Hepatocyte (in vitro differentiated cells): ENCODE results near the gene SEPTIN11. TPM values are rescaled to one million over a fixed set of nuclear protein-coding genes. Genes with fewer than 3 reads are reported as not detected.
A peak's percentile ranks its signal among the peaks of the same experiment; 100 is the strongest.

Experiments used
- DNase-seq: peaks from one replicate; pipeline ENCODE4 v3.0.0-alpha.2; 2016; ENCODE audit warnings: low spot score
- H2AFZ ChIP-seq: fragments of 200-600 bp; sonication (generic); 2 replicates; pipeline ENCODE4 v1.6.0; 2016; ENCODE audit warnings: antibody characterized with exemption, mild to moderate bottlenecking
- H3K27ac ChIP-seq: fragments of 200-600 bp; sonication (generic); 2 replicates; pipeline ENCODE4 v1.5.1; 2016; ENCODE audit warnings: mild to moderate bottlenecking
- H3K27me3 ChIP-seq: fragments of 200-600 bp; sonication (generic); 2 replicates; pipeline ENCODE4 v1.6.1; 2016
- H3K36me3 ChIP-seq: fragments of 200-600 bp; sonication (generic); replicated peaks from 2 replicates; pipeline ENCODE4 v1.5.1; 2016; ENCODE audit warnings: low read depth; ENCODE audit not compliant: insufficient read depth
- H3K4me1 ChIP-seq: fragments of 200-600 bp; sonication (generic); 2 replicates; pipeline ENCODE4 v1.5.1; 2016; ENCODE audit warnings: mild to moderate bottlenecking, moderate library complexity; ENCODE audit not compliant: insufficient read depth
- H3K4me2 ChIP-seq: fragments of 200-600 bp; sonication (generic); 2 replicates; pipeline ENCODE4 v1.6.0; 2016
- H3K4me3 ChIP-seq: fragments of 200-600 bp; sonication (generic); 2 replicates; pipeline ENCODE4 v1.5.1; 2016; ENCODE audit warnings: mild to moderate bottlenecking
- H3K79me2 ChIP-seq: fragments of 200-600 bp; sonication (generic); 2 replicates; pipeline ENCODE4 v1.6.0; 2017; ENCODE audit warnings: mild to moderate bottlenecking
- H3K9me2 ChIP-seq: fragments of 200-600 bp; sonication (generic); replicated peaks from 2 replicates; pipeline ENCODE4 v1.6.0; 2017; ENCODE audit warnings: mild to moderate bottlenecking; ENCODE audit not compliant: insufficient read depth
- H3K9me3 ChIP-seq: fragments of 200-600 bp; sonication (generic); 2 replicates; pipeline ENCODE4 v1.5.1; 2016; ENCODE audit warnings: low read depth, mild to moderate bottlenecking
- H4K20me1 ChIP-seq: fragments of 200-600 bp; sonication (generic); 2 replicates; pipeline ENCODE4 v1.6.0; 2016; ENCODE audit warnings: mild to moderate bottlenecking; ENCODE audit not compliant: insufficient read depth, poor library complexity, severe bottlenecking
- EZH2 ChIP-seq: fragments of 200-600 bp; sonication (generic); IDR thresholded peaks from 2 replicates; pipeline ENCODE4 v1.6.1; 2016; ENCODE audit warnings: antibody characterized with exemption, mild to moderate bottlenecking, borderline replicate concordance
- EZH2phosphoT487 ChIP-seq: fragments of 200-600 bp; sonication (generic); IDR thresholded peaks from one replicate; pipeline ENCODE4 v1.6.1; 2018; ENCODE audit warnings: antibody characterized with exemption, mild to moderate bottlenecking, low read depth, moderate library complexity; ENCODE audit not compliant: unreplicated experiment, severe bottlenecking
- WGBS: methylation state at CpG from one replicate; pipeline ENCODE4 v1.1.6; 2016; ENCODE audit warnings: low lambda C conversion rate; ENCODE audit errors: missing lambda C conversion rate; 5-methylcytosine and 5-hydroxymethylcytosine counted together
- polyA plus RNA-seq: library from polyadenylated mRNA; unstranded; fragments of >200 nt; fragmentation: Nextera tagmentation; extraction: Ambion mirVana; gene quantifications from 2 replicates; pipeline ENCODE4 v1.2.1, GENCODE V29; 2016
- total RNA-seq: library from RNA; depleted of rRNA; stranded (reverse); fragments of >200 nt; gene quantifications from 2 replicates; pipeline ENCODE4 v1.2.3, GENCODE V29; 2014
- TF ChIP-seq, protein P1 (sequence below): fragments of 200-600 bp; sonication (generic); IDR thresholded peaks from 2 replicates; pipeline ENCODE4 v1.5.1; 2016; ENCODE audit warnings: antibody characterized with exemption, mild to moderate bottlenecking; ENCODE audit not compliant: poor library complexity

Gene SEPTIN11
- total and polyA plus RNA-seq, 2 experiments from 2014 or later, result 68.3 to 146 TPM

DNA sequence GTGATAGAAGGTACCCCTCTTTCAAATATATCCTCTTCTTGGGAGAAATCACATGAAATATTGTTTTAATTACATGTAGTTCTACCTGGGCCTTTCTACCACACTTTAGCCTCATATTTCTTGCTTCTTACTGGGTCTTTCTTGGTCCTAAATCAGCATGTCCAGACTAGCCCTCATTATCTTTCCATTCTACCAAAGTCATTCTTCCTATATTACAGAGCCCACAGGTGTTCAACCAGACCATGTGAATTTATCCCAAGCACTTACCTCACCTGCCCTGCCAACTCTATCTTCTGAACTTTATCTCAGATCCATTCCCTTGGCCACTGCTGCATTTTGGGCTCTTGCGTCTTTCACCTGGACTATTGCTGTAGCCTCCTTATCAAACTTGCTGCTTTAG is 39.8 kb upstream of the SEPTIN11 start:
- Histone ChIP-seq H3K4me1 (no peaks in the 10 kb centered on the region), H3K9me3 (no peaks in the 10 kb centered on the region), H3K4me2 (no peak overlapping the region), H3K9me2 (no peaks in the 10 kb centered on the region), H3K79me2 (no peaks in the 10 kb centered on the region), H3K27ac (no peak overlapping the region), H4K20me1 (no peaks in the 10 kb centered on the region), H3K4me3 (no peak overlapping the region), H3K36me3 (no peaks in the 10 kb centered on the region), H3K27me3 (no peaks in the 10 kb centered on the region), H2AFZ (no peak overlapping the region)
- no peak for DNase-seq
- TF ChIP-seq, protein P1, sequence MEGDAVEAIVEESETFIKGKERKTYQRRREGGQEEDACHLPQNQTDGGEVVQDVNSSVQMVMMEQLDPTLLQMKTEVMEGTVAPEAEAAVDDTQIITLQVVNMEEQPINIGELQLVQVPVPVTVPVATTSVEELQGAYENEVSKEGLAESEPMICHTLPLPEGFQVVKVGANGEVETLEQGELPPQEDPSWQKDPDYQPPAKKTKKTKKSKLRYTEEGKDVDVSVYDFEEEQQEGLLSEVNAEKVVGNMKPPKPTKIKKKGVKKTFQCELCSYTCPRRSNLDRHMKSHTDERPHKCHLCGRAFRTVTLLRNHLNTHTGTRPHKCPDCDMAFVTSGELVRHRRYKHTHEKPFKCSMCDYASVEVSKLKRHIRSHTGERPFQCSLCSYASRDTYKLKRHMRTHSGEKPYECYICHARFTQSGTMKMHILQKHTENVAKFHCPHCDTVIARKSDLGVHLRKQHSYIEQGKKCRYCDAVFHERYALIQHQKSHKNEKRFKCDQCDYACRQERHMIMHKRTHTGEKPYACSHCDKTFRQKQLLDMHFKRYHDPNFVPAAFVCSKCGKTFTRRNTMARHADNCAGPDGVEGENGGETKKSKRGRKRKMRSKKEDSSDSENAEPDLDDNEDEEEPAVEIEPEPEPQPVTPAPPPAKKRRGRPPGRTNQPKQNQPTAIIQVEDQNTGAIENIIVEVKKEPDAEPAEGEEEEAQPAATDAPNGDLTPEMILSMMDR, result no peak
- TF ChIP-seq EZH2phosphoT487 (no peak), EZH2 (no peak)
- WGBS, result 100% methylated on average over 1 of the region's 1 CpG

DNA sequence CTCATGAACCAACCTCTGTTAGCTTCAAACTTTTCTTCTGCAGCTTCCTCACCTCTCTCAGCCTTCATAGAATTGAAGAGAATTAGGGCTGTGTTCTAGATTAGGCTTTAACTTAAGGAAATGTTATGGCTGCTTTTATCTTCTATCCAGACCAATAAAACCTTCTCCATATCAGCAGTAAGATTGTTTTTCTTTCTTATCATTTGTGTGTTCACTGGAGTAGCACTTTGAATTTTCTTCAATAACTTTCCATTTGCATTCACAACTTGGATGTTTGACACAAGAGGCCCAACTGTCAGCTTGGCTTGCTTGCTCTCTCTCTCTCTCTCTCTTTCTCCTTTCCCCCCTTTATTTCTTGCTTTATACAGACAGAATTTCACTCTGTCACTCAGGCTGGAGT is 28.8 kb upstream of the SEPTIN11 start:
- DNase-seq, result no peak
- no peak overlapping the region for H2AFZ ChIP-seq
- H4K20me1 ChIP-seq, result no peaks in the 10 kb centered on the region
- H3K79me2 ChIP-seq, result no peaks in the 10 kb centered on the region
- H3K27me3 ChIP-seq, result no peaks in the 10 kb centered on the region
- H3K9me3 ChIP-seq, result no peaks in the 10 kb centered on the region
- H3K9me2 ChIP-seq, result no peaks in the 10 kb centered on the region
- H3K4me1 ChIP-seq, result no peaks in the 10 kb centered on the region
- no peaks in the 10 kb centered on the region for H3K36me3 ChIP-seq
- peak overlapping the region; percentile 11 for H3K4me2 ChIP-seq
- H3K4me3 ChIP-seq, result no peak overlapping the region
- TF ChIP-seq, protein P1, result no peak
- peak; percentile 98 for TF ChIP-seq EZH2phosphoT487
- H3K27ac ChIP-seq, result no peak overlapping the region

DNA sequence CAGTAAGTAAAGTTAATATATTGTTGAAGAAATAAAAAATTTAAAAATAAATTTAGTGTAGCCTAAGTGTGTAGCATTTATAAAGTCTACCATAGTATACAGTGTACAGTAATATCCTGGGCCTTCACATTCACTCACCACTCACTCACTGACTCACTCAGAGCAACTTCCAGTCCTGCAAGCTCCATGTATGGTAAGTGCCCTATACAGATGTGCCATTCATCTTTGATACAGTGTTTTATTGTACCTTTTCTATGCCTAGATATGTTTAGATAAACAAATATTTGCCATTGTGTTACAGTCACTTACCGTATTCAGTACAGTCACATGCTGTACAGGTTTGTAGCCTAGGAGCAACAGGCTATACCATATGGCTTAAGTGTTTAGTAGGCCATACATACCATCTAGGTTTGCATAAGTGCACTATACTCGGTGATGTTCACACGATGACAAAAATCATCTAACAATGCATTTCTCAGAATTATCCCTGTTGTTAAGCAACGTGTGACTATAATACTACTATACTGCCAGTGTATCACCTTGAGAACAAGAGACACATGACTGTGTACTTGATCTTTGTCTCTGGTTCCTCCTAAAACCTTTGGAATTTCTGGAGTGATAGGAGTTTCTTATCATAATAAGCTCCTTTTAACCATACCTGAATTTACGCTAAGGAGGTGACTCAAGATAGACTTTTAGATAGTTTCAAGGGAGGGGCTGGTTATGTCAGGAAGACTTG is 25.8 kb upstream of the SEPTIN11 start:
- H2AFZ ChIP-seq, result no peak overlapping the region
- H3K9me3 ChIP-seq, result no peaks in the 10 kb centered on the region
- no peaks in the 10 kb centered on the region for H3K36me3 ChIP-seq
- no peaks in the 10 kb centered on the region for H3K4me1 ChIP-seq
- no peaks in the 10 kb centered on the region for H3K9me2 ChIP-seq
- H3K27me3 ChIP-seq, result no peaks in the 10 kb centered on the region
- H3K27ac ChIP-seq, result no peak overlapping the region
- TF ChIP-seq, protein P1, result no peak
- TF ChIP-seq EZH2phosphoT487 (no peak), EZH2 (no peak)
- no peak for DNase-seq
- no peaks in the 10 kb centered on the region for H4K20me1 ChIP-seq
- 76% methylated on average over 5 of the region's 5 CpGs for WGBS
- H3K4me3 ChIP-seq, result no peak overlapping the region
- no peaks in the 10 kb centered on the region for H3K79me2 ChIP-seq
- no peak overlapping the region for H3K4me2 ChIP-seq
